ENCODE results near the gene SAFB. TPM values are rescaled to one million over a fixed set of nuclear protein-coding genes. Genes with fewer than 3 reads are reported as not detected.

SAFB gene
- polyA plus RNA-seq, 1 donor from 2014 or later: 89.8 TPM

GRCh38 chr19:5590151-5590864 is 32.6 kb upstream of the SAFB start:
- H3K79me2 ChIP-seq (replicated peaks; ENCODE audit: insufficient read depth, low read length): no peaks in the 10 kb centered on the region
- H4K20me1 ChIP-seq (ENCODE audit: insufficient read depth): no peaks in the 10 kb centered on the region
- no peak overlapping the region for H3K27ac ChIP-seq (ENCODE audit: low read length)
- H3K36me3 ChIP-seq (ENCODE audit: insufficient read depth, low read length): no peaks in the 10 kb centered on the region
- H2AFZ ChIP-seq (ENCODE audit: low read depth, low read length): no peak overlapping the region
- H3K9me2 ChIP-seq (ENCODE audit: insufficient read depth, low read length): no peaks in the 10 kb centered on the region
- H3K9ac ChIP-seq (ENCODE audit: low read length): no peak overlapping the region
- H3F3A ChIP-seq (ENCODE audit: insufficient read depth, low read length, poor library complexity, severe bottlenecking): no peaks in the 10 kb centered on the region
- no peak overlapping the region for H3K4me2 ChIP-seq (ENCODE audit: low read length)
- TF ChIP-seq SMC3 (conservative IDR thresholded peaks at IDR 0.05; ENCODE audit: poor library complexity): no peak
- TF ChIP-seq REST (IDR thresholded peaks at IDR 0.05; ENCODE audit: borderline replicate concordance): no peak
- no peak for TF ChIP-seq EP300 (conservative IDR thresholded peaks at IDR 0.05; ENCODE audit: poor library complexity, severe bottlenecking)
- TF ChIP-seq RAD21 (conservative IDR thresholded peaks at IDR 0.05): no peak
- TF ChIP-seq TAF1 (IDR thresholded peaks at IDR 0.05; ENCODE audit: low read depth): no peak
- no peak for TF ChIP-seq EZH2 (IDR thresholded peaks at IDR 0.05; ENCODE audit: borderline replicate concordance, insufficient read depth, low read length, poor library complexity, severe bottlenecking)
- TF ChIP-seq CTCF (IDR thresholded peaks at IDR 0.05; ENCODE audit: poor library complexity, severe bottlenecking): no peak
- no peak for TF ChIP-seq POLR2AphosphoS5 (IDR thresholded peaks at IDR 0.05)
- no peak for TF ChIP-seq MXI1 (conservative IDR thresholded peaks at IDR 0.05; ENCODE audit: poor library complexity, severe bottlenecking)
- no peaks in the 10 kb centered on the region for H3K9me3 ChIP-seq (ENCODE audit: low read length)
- no peak overlapping the region for H3K4me3 ChIP-seq (ENCODE audit: low read length)
- H3K27me3 ChIP-seq (ENCODE audit: insufficient read depth, low read depth, low read length): no peaks in the 10 kb centered on the region

- H3K9ac ChIP-seq (ENCODE audit: low read length): no peak overlapping the region
- H3K4me3 ChIP-seq (ENCODE audit: low read length): no peak overlapping the region
- H3K27me3 ChIP-seq (ENCODE audit: insufficient read depth, low read depth, low read length): no peaks in the 10 kb centered on the region
- H3K4me2 ChIP-seq (ENCODE audit: low read length): no peak overlapping the region
- no peaks in the 10 kb centered on the region for H4K20me1 ChIP-seq (ENCODE audit: insufficient read depth)
- TF ChIP-seq EZH2 (IDR thresholded peaks at IDR 0.05; ENCODE audit: borderline replicate concordance, insufficient read depth, low read length, poor library complexity, severe bottlenecking) (no peak), POLR2AphosphoS5 (IDR thresholded peaks at IDR 0.05) (no peak), TAF1 (IDR thresholded peaks at IDR 0.05; ENCODE audit: low read depth) (no peak), RAD21 (conservative IDR thresholded peaks at IDR 0.05) (no peak), CTCF (IDR thresholded peaks at IDR 0.05; ENCODE audit: poor library complexity, severe bottlenecking) (no peak), SMC3 (conservative IDR thresholded peaks at IDR 0.05; ENCODE audit: poor library complexity) (no peak), REST (IDR thresholded peaks at IDR 0.05; ENCODE audit: borderline replicate concordance) (no peak), MXI1 (conservative IDR thresholded peaks at IDR 0.05; ENCODE audit: poor library complexity, severe bottlenecking) (no peak), EP300 (conservative IDR thresholded peaks at IDR 0.05; ENCODE audit: poor library complexity, severe bottlenecking) (no peak)
- H3K9me3 ChIP-seq (ENCODE audit: low read length): no peaks in the 10 kb centered on the region
- no peaks in the 10 kb centered on the region for H3F3A ChIP-seq (ENCODE audit: insufficient read depth, low read length, poor library complexity, severe bottlenecking)
- no peaks in the 10 kb centered on the region for H3K9me2 ChIP-seq (ENCODE audit: insufficient read depth, low read length)
- no peak overlapping the region for H2AFZ ChIP-seq (ENCODE audit: low read depth, low read length)
- no peak overlapping the region for H3K27ac ChIP-seq (ENCODE audit: low read length)
- H3K79me2 ChIP-seq (replicated peaks; ENCODE audit: insufficient read depth, low read length): no peaks in the 10 kb centered on the region
- no peaks in the 10 kb centered on the region for H3K36me3 ChIP-seq (ENCODE audit: insufficient read depth, low read length)
These were observed 32.1 kb upstream of the SAFB start for GRCh38 chr19:5590865-5591154.
